ENCODE measurements around the gene PLPPR5. TPM values are rescaled to one million over a fixed set of nuclear protein-coding genes. Genes with fewer than 3 reads are reported as not detected.

The PLPPR5 gene
- total and polyA plus RNA-seq, 2 of the 4 experiments (the other 2 are of a cell fraction): under 0.01 to 0.05 TPM

DNA sequence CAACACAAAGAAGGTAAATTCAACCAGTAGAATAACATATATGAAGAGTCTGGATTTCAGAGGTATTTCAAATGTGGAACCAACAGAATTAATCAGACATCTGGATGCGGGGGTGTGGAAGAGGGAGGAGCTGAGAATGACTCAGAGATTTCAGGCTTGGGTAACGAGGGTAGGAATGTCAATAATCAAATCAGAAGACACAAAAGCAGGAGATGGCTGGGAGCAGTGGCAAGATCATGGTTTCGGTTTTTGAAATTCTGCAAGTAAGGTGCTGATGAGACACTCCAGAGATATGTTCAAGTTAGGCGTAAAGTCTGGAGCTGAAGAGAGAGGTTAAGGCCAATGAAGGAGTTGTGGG is 64.0 kb downstream of the PLPPR5 start:
- H2AK9ac ChIP-seq (replicated peaks; ENCODE audit: low read depth, low read length, poor library complexity): no peak overlapping the region
- TF ChIP-seq CEBPB (IDR thresholded peaks at IDR 0.05; ENCODE audit: low read depth, low read length) (peak; percentile 53; the same call in 1 of the 2 replicates), NFE2L2 (IDR thresholded peaks at IDR 0.05; ENCODE audit: low read depth, low read length) (peak; percentile 6; the same call in 1 of the 2 replicates), RAD21 (IDR thresholded peaks at IDR 0.05; ENCODE audit: low read length) (no peak), MAZ (IDR thresholded peaks at IDR 0.05; ENCODE audit: borderline replicate concordance, low read depth, low read length) (no peak), FOS (IDR thresholded peaks at IDR 0.05; ENCODE audit: low read depth, low read length) (peak; percentile 72)
- CTCF ChIA-PET: interaction anchor here (1.0 to 1.4 kb wide), 2 partner anchors 9 to 15 kb away, joined by 3 to 7 read pairs; no protein-coding TSS in a partner anchor
- H2BK120ac ChIP-seq (ENCODE audit: low read depth, low read length): peak overlapping the region; percentile 41; the same call in 1 of the 2 replicates
- H3K4ac ChIP-seq (ENCODE audit: low read depth, low read length): peak overlapping the region; percentile 48; the same call in 1 of the 2 replicates
- no peak overlapping the region for H3K56ac ChIP-seq (ENCODE audit: extremely low read depth, insufficient read depth, low read length)
- 0 out of 4 replicates have a peak overlapping the region, but pooled peaks of 1 of the 2 experiments have one; percentile 11 for H4K8ac ChIP-seq (ENCODE audit: low read depth in 2 of 2, low read length in 2 of 2)
- no peaks in the 10 kb centered on the region for H4K20me1 ChIP-seq (ENCODE audit: insufficient read depth, low read length)
- no peak overlapping the region for H3K18ac ChIP-seq (ENCODE audit: low read depth, low read length)
- no peaks in the 10 kb centered on the region for H3K27me3 ChIP-seq (ENCODE audit: control insufficient read depth, insufficient read depth, low read length)
- peak; percentile 81 for DNase-seq
- dilution Hi-C loops (cut with HindIII; ENCODE audit: low sequenced_read_pairs, unreplicated experiment) (no loop called here), in situ Hi-C loops (cut with MboI; ENCODE audit: low sequenced_read_pairs) (no loop called here), intact Hi-C loops (cut with micrococcal nuclease) (no loop called here)
- H3K27ac ChIP-seq (ENCODE audit: insufficient read depth, low read length): no peak overlapping the region
- no peaks in the 10 kb centered on the region for H3K9me3 ChIP-seq (ENCODE audit: control insufficient read depth, insufficient read depth, low read length)
- H4K5ac ChIP-seq (ENCODE audit: low read depth, low read length): no peak overlapping the region
- no TSS peak for BruUV-seq (replicated peaks)
- POLR2A ChIA-PET (ENCODE audit: unreplicated experiment): no interaction called here
- 0 out of 2 replicates have a peak, but pooled peaks cover 2% of the 10 kb centered on the region for H3K9me1 ChIP-seq (ENCODE audit: insufficient read depth, low read length)
- no peak overlapping the region for H3K4me3 ChIP-seq (ENCODE audit: insufficient read depth, low read depth, low read length)
- H3K4me1 ChIP-seq (ENCODE audit: control insufficient read depth, insufficient read depth, low read length): peaks cover 6% of the 10 kb centered on the region; the same call in 1 of the 2 replicates
- peak overlapping the region; percentile 57 for H2BK20ac ChIP-seq (ENCODE audit: low read depth, low read length)
- no peak overlapping the region for H3K9ac ChIP-seq (ENCODE audit: low read depth, low read length)
- ATAC-seq (ENCODE audit: low read depth): peak; percentile 84
- H2BK15ac ChIP-seq (ENCODE audit: low read depth, low read length): 0 out of 3 replicates have a peak overlapping the region, but pooled peaks have one; percentile 50
- 0 out of 2 replicates have a peak overlapping the region, but pooled peaks have one; percentile 32 for H3K14ac ChIP-seq (replicated peaks; ENCODE audit: low read depth, low read length)
- H3K4me2 ChIP-seq (ENCODE audit: low read depth, low read length): peak overlapping the region; percentile 84
- H2BK5ac ChIP-seq (ENCODE audit: low read depth, low read length, poor library complexity, severe bottlenecking): peak overlapping the region; percentile 34
- H2AFZ ChIP-seq (replicated peaks; ENCODE audit: low read length, poor library complexity): peak overlapping the region; percentile 66
- no peak overlapping the region for H2AK5ac ChIP-seq (ENCODE audit: low read depth, low read length)
- H4K91ac ChIP-seq (ENCODE audit: insufficient read depth, low read depth, low read length): no peak overlapping the region
- H3K79me1 ChIP-seq (ENCODE audit: low read depth in 1 of 2, low read length in 2 of 2): no peaks in the 10 kb centered on the region
- no peak overlapping the region for H3K23ac ChIP-seq (ENCODE audit: low read depth, low read length)
- WGBS, 2 experiments (ENCODE audit: extremely low coverage in 2 of 2, insufficient read length in 1 of 2): 46% methylated on average over 3 of the region's 4 CpGs; no CpG with 5 or more reads in 1 of the 2 experiments
- no peaks in the 10 kb centered on the region for H3K36me3 ChIP-seq (ENCODE audit: control insufficient read depth, insufficient read depth, low read length)
